Neural progenitor cell (in vitro differentiated cells): ENCODE results near the gene RERE.

Experiments
- EZH2 ChIP-seq: fragments of 200-600 bp; sonication (generic); IDR thresholded peaks from 2 replicates; pipeline ENCODE4 v1.6.1; 2017; ENCODE audit warnings: antibody characterized with exemption, mild to moderate bottlenecking, moderate library complexity
- TF ChIP-seq, protein P1 (sequence below): fragments of 200-600 bp; sonication (generic); IDR thresholded peaks from 2 replicates; pipeline ENCODE4 v1.5.1; 2017; ENCODE audit warnings: antibody characterized with exemption, mild to moderate bottlenecking

DNA sequence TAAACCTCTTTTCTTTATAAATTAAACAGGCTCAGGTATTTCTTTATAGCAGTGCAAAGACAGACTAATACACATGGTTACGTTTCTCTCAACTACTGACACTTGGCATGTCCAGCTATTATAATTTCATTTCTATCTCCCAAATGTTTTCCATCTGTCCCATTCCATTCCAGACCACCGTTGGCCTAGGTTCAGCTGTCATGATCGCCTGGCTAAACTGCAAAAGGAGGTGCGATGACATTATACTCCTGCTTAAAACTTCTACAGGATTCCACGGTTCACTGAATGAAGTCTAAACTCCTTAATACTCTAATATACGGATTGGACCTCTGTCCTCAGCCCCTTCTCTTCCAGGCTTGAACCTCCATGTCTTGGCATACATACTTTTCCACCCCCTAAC lies 72.1 kb downstream of the RERE start:
- TF ChIP-seq, protein P1, sequence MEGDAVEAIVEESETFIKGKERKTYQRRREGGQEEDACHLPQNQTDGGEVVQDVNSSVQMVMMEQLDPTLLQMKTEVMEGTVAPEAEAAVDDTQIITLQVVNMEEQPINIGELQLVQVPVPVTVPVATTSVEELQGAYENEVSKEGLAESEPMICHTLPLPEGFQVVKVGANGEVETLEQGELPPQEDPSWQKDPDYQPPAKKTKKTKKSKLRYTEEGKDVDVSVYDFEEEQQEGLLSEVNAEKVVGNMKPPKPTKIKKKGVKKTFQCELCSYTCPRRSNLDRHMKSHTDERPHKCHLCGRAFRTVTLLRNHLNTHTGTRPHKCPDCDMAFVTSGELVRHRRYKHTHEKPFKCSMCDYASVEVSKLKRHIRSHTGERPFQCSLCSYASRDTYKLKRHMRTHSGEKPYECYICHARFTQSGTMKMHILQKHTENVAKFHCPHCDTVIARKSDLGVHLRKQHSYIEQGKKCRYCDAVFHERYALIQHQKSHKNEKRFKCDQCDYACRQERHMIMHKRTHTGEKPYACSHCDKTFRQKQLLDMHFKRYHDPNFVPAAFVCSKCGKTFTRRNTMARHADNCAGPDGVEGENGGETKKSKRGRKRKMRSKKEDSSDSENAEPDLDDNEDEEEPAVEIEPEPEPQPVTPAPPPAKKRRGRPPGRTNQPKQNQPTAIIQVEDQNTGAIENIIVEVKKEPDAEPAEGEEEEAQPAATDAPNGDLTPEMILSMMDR: no peak
- TF ChIP-seq EZH2: no peak
